GM21423 (cell line): ENCODE results near the gene OR10H4.
"Not testable (repeated sequence)": the region's sequence is repeated elsewhere in the genome, so short reads cannot be mapped to it uniquely, and the experiment has no call there.

Experiments
- ATAC-seq: cut with Tn5 transposase; IDR thresholded peaks from one replicate; pipeline ENCODE4 v1.9.1; 2021; ENCODE audit warnings: mild to moderate bottlenecking, moderate library complexity; ENCODE audit not compliant: unreplicated experiment

Gene OR10H4

GRCh38 chr19:15936950-15937349 lies 11.9 kb upstream of the OR10H4 start:
- no peak for ATAC-seq

- ATAC-seq: no peak
Observed at GRCh38 chr19:15937771-15938170, 11.0 kb upstream of the OR10H4 start.

- no peak for ATAC-seq
Observed at GRCh38 chr19:15944401-15944800, 4.4 kb upstream of the OR10H4 start.

DNA sequence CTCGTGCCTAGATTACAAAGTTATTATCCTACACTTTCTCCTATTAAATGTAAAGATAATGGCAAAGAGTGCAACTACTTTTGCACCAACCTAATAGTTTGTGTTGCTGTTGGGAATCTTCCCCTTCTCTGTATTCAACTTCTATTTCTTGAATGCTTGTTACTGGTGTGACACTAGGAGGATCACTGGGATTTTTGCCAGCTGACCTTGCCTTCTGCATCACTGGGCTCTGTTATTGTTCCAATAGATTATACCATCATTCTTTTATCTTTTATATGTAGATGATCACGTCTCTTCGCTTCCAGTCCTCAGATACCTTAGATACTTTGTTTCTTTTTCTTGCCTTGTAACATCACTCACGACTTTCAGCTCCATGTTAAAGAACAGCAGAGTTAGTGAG lies 3.5 kb upstream of the OR10H4 start:
- no peak for ATAC-seq

DNA sequence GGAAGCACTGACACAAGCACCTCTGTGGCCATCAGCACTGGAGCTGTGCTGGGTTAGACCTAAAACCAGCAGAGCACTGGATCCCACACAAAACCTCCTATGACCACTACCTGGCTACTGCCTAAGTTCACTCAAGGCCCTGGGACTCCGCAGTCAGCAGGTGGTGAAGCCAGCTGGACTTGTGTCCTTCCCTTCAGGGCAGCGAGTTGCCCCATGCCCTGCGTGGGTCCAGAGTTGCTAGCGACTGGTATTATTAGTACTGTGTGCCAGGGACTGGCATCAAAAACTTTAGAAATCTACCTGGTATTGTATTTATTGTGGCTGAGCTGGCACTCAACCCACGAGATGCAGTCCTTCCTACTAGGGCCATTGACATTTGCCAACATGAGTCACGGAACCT lies 6.0 kb downstream of the OR10H4 start:
- ATAC-seq: no peak

DNA sequence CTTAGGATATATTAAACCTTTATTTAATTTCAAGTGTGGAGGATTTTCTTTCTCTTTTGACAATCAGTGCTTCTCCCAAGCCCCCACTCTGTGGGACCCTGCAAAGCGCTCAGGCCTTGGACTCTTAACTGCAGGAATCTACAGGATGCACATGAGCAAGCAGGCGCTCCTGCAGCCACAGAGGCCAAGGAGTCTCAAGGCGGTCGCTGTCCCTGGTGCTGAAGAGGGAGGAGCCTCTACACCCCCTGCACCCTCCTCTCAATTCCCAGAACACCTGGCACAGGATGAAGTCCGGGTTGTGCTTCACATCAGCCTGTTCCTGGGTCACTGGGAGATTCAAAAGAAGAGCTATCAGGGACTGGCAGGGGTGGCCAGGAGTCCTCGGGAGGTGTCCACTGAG lies 13.5 kb downstream of the OR10H4 start:
- no peak for ATAC-seq

DNA sequence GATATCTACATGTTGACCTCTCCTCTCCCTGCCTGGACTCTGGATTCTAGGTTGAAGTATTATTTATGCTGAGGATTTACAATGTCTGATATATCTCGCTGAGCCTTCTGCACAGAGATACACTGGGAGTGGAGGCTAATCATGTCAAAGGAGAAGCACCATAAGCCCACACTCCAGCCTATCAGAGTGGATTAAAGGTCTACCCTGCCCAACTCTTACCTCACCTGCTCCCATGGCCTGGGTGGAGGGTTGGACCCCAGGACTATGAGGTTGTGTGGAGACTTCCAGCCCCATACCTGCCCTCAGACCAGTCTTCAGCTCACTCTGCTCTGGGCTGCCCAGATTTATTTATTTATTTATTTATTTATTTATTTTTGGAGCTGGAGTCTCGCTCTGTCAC lies 15.4 kb downstream of the OR10H4 start:
- no peak for ATAC-seq

DNA sequence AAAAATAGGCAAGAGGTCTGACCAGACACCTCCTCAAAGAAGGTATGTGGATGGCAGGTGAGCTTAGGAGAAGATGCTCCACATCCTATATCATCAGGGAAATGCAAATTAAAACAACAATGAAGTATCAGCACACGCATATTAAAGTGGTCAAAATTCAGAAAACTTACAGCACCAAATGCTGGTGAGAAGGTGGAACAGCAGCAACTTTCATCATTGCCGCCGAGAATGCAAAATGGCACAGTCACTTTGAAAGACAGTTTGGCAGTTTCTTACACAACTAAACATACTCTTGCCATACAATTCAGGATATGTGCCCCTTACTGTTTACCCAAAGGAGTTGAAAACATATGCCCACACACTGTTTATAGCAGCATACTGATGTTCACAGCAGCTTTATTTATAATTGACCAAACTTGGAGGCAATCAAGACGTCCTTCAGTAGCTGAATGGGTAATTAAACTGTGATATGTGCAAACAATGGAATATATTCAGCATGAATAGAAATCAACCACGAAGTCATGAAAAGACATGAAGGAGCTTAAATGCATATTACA lies 22.5 kb downstream of the OR10H4 start:
- ATAC-seq: no peak

DNA sequence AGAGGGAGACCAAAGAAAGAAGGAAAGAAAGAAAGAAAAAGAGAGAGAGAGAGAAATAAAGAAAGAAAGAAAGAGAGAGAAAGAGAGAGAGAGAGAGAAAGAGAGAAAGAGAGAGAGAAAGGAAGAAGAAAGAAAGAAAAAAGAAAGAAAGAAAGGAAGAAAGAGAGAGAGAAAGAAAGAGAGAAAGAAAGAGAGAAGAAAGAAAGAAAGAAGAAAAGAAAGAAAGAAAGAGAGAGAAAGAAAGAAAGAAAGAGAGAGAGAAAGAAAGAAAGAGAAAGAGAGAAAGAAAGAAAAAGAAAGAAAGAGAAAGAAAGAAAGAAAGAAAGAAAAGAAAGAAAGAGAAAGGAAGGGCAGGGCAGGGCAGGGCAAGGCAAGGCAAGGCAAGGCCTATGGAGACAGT lies 23.2 kb downstream of the OR10H4 start:
- not testable (repeated sequence) for ATAC-seq

- ATAC-seq: no peak
Observed at GRCh38 chr19:15974856-15975255, 26.0 kb downstream of the OR10H4 start.

GRCh38 chr19:15976836-15977689 lies 28.3 kb downstream of the OR10H4 start:
- no peak for ATAC-seq

GRCh38 chr19:15977690-15978089 lies 28.9 kb downstream of the OR10H4 start:
- ATAC-seq: no peak

- ATAC-seq: no peak
Observed at GRCh38 chr19:15979293-15979692, 30.5 kb downstream of the OR10H4 start.

GRCh38 chr19:15985831-15986230 lies 37.0 kb downstream of the OR10H4 start:
- not testable (repeated sequence) for ATAC-seq

- no peak for ATAC-seq
Observed at GRCh38 chr19:15986701-15987100, 37.9 kb downstream of the OR10H4 start.

DNA sequence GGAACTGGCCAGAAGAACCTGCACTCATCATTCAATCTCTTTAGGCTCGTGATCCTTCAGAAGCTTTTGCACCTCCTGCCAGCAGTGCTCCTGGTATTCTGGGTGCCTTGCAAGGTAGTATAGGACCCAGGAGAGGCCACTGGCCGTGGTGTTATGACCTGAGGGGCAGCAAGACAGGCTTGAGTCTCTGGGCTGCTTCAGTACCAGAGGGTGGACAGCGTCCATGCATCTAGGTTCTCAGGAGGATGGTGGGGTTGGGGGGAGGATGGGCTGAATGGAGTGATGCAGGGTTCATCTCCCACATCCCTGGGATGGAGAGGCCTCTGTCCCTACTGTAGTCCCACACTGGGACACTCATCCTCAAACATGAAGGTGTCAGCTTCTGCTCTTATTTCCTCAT lies 41.1 kb downstream of the OR10H4 start:
- no peak for ATAC-seq

DNA sequence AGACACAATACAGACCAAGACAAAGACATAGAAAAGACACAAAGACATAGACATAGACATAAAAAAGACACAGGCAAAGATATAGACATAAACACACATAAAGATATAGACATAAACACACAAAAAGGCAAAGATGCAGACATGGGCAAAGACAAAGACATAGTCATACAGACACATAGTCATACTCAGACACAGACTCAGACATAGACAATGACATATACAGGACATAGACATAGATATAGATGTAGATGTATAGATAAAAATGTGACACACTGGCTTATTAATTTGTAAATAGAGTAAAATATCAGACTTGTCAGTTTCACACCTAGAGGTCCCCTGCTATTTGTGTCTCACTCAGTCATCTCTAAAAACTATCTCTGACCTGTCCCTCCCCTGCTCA lies 42.8 kb downstream of the OR10H4 start:
- ATAC-seq: no peak

- ATAC-seq: no peak
Observed at GRCh38 chr19:15992014-15992413, 43.2 kb downstream of the OR10H4 start.

- ATAC-seq: no peak
Observed at GRCh38 chr19:15995536-15995935, 46.7 kb downstream of the OR10H4 start.

GRCh38 chr19:15998166-15998565 lies 49.4 kb downstream of the OR10H4 start:
- no peak for ATAC-seq
